Activated T-cell treated with anti-CD3 and anti-CD28 coated beads for 48 hours (primary cell): ENCODE data around the gene RTN4R.

Experiments used
- DNase-seq: peaks from one replicate; pipeline ENCODE4 v3.0.0-alpha.2; 2020; ENCODE audit warnings: low read depth

RTN4R gene

DNA sequence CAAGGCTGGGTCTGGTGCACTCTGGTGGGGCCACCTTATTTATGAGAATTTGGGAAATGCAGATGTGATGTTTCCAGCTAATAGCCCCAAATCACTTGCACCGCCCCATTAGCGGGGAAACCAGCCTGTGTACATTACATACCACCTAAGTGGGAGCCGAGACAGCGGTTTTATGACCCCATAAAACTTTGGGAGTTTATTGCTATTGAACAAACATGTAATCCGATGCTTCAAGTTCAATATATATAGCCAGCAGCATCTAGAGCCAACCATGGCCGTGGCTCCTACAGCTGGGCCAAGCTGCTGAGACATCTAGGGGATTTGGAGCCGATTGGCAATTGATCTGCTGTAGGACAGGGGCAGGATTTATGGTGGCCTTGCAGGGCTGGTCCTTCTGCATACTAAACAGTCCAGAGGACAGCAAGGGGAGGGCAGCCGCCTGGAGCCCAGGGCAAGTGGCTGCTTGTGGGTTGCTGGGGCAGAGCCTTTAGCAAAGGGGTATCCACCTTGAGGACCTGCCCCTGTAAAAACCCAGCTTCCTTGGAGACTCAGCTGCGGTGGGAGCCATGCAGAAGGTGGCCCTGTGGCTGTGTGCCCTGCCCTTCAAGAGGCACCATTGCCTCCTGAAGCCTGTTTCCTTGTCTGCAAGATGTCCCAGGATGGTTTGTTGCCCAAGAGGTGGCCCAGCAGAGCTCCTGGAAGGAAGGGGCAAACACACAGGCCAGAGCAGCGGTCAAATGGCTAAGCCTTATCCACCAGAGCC is 69.4 kb downstream of the RTN4R start:
- DNase-seq = no peak

DNA sequence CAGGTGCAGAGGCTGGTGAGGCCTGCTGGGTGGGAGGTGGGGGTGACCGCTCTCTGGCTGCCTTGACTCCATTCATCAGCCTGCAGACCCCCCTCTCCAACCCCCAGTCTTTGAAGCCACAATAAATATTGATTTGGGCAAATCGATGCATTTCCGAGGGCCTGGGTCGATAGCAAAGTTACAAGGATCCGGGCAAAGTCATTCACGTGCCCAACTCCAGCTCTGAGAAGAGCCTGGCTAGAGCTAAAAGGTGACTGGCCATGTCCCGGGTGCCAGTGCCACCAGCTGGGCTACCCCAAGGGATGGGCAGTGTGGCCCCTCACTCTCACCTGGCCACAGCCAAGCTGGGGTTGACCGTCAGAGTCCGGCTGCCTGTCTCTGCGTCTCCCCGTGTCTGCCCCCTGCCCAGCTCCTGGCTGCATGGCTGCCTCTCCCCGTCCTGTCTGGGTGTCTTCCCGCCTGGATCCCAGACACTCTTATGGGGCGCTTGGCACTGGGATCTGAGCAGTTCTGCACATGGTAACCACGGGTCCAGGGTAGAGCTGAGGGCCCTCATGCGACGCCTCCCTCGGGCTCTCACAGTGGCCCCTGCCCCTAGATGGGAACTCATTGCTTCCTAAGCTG is 70.6 kb downstream of the RTN4R start:
- no peak for DNase-seq

DNA sequence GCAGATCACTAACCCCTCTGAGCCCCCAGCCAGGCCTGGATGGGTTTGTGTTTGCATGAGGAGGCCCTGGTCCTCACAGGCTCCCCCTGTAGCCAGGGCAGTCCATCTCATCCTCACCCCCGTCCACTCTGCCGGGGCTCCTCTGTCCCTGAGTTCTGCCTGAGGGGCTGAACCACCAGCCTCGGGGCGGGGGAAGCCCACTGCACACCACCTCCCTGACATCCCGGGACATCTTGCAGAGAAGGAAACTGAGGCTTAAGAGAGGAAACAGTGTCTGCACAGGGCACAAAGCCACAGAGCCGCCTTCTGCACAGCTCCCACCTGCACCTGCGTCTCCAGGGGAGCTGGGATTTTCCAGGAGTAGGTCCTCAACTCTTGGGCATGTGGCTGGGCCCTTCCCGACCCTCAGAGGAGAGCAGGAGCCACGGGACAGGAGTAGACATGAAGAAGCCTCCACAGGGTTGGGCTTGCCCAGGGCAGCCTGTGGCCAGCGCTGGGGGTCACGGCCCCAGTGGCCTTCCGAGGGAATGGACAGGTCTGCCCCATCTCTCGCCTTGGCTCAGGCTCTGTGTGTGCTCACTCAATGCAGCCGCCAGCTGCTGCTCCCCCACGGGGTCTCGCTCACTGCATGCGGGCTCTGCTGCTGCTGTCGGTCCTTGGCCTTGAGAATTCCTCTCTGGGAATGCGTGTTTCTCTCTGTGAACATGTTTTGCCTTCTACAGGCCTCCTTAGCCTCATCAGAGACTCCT is 71.8 kb downstream of the RTN4R start:
- no peak for DNase-seq

DNA sequence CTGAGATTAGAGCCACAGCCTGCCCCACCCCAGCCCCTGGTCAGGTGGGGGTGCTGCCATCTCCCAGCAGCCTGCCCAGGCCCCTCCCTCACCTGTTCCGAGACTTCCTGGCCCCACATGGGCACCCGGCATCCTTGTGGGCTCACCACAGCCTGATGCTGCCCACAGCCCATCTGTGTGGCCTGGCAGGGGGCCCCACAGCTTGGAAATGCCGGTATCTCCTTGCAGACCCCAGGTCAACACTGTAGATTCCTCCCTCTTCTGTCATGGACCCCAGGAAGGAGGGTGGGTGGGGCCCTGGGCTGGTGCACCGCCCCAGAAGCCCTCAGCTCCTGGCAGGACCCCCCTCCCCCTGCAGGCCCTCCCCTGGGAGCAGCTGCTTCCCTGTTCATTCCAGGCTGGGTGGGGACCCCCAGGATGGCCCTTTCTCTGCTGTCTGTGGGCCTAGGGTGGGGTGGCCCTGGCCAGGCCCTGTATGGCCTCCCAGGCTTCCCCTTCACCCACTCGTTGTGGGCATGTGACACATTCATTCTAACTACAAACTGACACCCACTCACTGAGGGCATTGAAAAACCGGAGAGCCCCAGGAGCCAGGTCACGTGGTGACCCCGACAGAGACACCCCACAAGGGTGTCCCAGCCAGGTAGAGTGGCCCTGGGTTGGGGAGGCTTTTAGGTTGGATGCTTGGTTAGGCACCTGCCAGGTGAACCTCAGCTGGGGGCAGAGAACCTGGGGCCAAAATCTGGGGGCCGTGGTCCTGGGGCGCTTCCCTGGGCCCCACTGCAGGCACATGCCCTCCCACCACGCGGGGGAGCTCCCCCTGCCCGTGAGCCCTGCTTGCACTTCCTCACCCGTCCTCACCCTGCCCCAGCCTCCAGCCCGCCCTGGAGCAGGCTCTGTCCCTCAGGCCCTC is 73.2 kb downstream of the RTN4R start:
- no peak for DNase-seq

DNA sequence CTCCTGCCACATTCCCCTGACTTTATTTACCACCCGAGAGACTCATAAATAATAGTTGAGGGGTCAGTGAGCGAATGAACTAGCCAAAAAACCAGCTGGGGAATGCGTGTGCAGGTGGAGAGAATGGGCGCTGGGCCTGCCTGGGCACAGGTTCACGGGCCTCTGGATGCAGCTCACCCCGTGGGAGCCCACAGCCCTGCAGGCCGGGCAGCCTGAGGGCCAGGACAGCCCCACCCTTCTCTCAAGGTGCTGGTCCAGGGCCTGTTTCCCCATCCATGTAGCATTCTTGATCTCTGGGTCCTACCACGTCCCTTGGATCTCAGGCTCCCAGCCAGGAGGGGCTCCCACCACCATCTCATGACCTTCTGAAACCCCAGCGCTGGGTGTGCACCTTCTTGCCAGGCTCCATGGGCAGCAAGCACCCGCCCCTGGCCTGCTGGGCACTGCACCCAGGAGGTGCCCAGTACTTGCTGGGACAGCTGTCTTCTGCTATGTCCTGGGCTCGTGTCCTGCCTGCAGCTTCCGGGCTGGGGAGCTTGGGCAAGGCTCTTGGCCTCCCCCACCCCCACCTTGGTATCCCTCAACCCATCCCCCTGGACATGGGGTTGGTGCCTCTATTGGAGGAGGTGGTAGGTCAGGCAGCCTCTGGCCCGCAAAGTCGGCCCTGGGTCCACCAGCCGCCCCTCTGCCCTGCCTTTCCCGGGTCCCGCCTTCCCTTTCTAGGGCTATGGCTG is 74.2 kb downstream of the RTN4R start:
- no peak for DNase-seq

DNA sequence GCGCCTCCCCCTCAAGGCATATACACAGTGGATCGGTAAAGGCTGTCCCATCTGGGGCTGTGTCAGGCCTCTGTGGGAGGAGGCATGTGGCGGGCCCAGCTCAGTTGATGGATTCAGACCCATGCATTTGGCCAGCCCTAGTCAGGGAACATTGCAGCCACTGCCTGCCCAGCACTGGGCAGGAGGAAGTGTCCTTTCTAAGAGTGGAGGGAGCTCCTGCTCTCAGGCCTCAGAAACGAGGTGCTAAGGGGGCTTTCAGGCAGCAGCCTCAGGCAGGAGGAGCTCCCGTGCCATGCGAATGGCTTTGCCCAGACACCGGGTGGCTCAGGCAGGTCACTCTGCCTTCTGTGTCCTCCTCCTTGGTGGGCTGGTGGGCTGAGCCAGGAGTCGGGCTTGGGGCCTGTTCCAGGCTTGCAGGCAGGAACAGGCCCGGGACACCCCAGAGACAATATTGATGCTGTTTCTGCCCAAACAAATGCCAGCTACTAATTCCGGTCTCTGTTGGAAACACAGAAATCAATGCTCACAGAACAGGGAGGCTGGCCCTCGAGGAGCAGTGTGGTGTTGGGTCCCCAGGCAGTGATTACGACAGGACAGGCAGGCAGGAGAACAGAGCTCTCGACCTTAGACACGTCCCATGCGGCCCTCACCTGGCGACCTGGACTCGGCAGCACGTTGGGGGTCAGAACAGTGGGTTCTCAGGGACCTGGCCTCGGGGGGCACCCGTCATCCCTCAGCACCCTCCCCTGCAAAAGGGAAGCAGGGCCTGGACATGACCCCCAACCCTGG is 75.0 kb downstream of the RTN4R start:
- no peak for DNase-seq

DNA sequence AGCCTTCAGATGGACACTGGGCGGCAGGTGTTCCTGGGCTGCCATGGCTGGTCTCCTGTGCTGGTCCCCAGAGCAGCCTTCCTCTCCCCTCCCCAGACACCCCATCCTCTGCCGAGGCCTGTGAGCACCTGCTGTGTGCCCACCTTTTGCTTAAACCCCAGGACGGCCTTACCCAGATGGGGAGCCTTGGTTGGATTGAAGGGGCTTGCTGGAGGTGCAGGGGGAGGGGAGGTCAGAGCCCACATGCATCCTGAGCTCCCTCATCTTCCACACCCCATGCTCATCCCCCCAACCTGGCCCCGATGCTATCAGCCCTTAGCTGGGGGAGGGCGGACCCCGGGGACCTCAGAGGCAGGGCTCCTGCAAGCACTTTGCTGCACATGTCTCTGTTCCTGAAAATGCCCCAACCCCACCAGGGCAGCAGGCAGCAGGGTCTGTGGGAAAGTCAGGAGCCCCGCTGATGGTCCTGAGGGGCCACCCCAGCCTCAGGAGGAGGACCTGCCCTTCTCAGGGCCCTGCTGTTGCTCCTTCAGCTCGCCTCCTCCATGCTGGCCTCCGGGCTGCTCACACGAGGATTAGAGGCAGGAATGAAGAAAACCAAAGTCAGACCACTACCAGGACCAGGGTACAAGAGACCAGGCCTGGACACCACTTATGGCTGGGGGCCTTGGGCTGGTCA is 75.7 kb downstream of the RTN4R start:
- DNase-seq = no peak

DNA sequence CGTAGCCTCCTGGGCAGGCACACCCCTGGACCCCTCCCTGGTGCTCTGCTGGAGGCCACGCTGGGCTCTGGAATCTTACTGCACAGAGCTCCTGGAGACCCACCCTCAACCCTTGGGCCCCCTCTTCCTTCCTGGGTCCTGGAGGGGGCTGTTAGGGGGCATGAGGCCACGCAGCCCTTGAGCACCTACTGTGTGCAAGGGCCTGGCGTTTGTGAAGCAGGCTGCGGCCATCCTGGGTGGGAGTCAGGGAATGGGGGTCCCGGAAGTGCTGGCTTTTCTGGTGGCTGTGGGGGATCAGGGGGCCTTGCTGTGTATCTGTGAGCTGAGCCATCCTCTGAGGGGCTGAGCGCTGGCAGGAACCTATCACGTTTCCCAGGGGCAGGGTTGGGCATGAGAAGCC is 76.3 kb downstream of the RTN4R start:
- no peak for DNase-seq
